GM19193 (cell line): ENCODE results near the gene NAA20.

Source experiments
- POLR2A ChIP-seq: IDR thresholded peaks from 4 replicates; pipeline ENCODE4 v1.6.1; 2011; ENCODE audit not compliant: insufficient read depth, insufficient read length; ENCODE audit errors: extremely low read depth

NAA20 gene, protein sequence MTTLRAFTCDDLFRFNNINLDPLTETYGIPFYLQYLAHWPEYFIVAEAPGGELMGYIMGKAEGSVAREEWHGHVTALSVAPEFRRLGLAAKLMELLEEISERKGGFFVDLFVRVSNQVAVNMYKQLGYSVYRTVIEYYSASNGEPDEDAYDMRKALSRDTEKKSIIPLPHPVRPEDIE

DNA sequence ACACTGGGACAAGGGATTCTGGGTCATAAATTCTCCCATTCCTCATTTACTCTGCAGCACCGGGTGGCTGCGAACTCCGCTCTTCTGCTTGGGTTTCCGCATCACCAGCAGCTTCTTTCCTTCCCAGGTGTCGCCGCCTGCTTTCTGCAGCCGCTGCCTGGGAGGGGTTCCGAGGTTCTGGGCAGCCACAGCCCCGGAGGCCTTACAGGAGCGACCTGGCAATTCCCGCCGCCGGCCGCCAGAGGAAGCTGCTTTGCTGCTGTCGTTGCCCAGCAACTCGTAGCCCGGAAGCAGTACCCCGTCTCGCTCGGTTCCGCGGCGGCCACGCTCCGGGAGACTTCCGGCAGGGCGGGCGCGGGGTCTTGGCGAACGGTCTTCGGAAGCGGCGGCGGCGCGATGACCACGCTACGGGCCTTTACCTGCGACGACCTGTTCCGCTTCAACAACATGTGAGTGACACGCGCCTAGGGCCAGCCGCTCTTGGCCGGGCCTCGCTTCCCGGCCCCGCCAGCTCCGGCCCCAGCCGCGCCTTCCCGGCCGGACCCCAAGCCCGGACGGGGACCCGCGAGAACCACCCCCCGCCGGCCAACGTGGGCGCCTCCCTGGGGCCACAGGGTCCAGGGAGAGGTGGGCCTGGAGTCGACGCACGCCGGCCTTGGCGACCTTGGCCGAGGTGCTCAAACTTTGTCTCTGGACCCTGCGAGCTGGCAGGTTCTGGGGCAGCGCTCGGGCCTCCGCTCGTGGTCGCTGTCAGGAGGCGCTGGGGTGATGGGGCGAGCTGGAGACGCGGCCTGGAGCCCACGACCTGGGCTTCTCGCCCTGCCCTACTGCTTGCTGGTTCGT is at the start of gene NAA20:
TSS of gene NAA20 (plus strand) at position 362 of the 843 bp plus-strand sequence. CDS start at position 397, 35 bp downstream.
- TF ChIP-seq POLR2A, result peak; percentile 63

DNA sequence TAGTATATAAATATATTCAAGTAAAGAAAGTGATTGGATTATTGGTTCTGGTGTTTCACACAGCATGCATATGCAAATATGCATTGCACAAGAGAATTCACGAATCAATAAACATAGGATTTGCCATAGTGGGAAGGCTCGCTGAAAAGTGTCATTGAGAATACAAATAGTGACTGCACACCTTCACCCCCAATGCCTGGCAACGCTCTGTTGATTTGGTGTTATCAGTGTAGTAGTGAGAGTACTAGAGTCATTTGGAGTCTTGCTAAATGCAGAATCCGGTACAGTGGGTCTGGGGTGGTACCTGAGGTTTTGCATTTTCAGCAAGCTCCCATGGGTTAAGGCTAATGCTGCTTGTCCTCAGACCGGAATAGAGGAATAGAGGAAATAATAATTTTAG is 49.7 kb upstream of the NAA20 start:
- no peak for TF ChIP-seq POLR2A

DNA sequence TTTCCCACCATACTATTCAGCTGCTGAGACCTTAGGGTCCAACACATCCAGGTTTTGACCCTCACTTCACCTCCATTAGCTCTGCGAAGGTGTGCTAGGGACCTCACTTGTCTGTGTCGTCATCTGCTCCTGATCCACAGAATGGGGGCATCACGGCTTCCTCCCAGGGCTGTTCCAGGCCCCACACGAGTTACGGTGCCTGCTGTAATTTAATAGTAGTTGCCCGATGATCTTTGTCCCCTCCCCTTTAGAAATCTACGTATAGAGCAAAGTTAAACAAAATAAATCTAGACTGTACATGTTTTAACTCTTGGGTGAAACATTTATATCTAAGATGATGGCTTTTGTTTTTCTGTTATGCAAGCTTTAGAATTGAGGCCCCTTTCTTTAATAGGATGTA is 49.1 kb upstream of the NAA20 start:
- no peak for TF ChIP-seq POLR2A

DNA sequence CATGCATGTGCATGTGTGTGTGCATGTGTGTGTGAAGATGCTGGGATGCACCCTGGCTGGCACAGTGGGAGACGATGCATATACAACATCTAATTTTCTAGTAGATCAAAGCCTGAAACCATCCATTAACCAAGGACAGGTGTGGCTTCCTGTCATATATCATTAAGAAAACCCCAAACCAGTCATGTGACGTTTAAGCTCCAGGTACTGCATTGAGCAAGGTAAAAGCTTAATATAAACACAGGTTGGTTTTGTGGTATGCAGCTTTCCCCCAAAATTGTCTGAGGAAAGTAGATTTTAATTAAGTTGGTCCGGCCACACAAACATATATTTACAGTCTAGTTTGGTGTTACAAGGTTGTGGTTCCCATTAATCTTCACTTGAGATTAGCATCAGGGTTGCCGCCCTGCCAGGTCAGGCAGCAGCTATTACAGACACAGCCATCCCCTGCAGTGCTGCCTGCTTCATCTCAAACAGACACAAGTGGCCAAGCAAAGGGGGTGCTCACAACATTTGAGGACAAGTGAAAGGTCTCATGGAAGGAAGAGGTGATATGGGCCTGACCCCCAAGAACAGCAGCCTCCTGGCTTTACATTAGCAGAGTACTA is 48.6 kb upstream of the NAA20 start:
- TF ChIP-seq POLR2A, result no peak

DNA sequence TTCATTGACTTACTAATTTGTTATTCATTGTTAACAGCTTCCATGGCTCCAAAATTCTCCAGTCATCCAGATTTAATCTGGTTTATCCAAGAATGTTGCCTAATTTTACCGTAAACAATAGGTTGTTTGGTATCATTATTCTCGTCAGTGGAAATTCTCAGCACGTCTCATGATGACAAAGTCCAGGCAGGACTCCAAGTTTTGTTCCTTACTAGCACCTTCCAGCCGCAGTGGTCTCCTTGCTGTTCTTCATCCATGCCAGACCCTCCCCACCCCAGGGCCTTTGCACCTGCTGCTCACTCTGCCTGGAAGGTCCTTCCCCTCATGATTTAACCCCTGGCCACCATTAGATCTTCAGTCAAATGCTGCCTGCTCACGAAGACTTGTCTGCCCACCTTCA is 48.1 kb upstream of the NAA20 start:
- TF ChIP-seq POLR2A, result no peak

DNA sequence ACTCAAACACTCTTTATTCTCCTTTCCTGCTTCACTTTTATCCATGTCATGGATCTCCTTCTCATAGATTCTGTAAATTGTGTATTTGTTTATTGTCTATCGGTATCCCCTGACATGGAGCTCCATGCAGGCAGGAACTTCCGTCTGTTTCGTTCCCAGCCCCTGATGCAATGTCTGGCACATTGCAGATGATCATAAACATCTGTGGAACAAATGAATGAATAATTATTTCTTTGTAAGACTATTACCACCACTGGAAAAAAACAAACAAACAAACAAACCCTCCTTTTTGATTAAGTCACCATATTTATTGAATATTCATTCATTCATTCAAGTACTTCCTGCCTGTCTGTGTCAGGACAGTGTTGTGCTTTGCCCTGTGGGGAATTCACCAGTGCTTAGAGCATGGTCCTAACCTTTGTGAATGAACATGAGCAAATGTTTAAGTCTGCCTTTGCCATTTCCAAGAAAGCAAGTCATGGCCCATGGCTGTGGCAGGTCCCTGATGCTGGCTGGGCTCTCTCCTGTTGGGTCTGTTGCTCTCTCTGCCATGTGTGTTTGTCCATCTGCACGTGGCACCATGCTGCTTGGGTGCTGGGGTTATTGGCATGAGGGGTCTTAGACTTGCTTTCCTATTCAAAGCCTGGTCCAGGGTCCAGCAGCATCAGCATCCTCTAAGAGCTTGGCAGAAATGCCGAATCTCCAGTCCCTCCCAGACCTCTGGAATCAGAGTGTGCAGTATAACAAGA is 47.5 kb upstream of the NAA20 start:
- TF ChIP-seq POLR2A, result no peak

DNA sequence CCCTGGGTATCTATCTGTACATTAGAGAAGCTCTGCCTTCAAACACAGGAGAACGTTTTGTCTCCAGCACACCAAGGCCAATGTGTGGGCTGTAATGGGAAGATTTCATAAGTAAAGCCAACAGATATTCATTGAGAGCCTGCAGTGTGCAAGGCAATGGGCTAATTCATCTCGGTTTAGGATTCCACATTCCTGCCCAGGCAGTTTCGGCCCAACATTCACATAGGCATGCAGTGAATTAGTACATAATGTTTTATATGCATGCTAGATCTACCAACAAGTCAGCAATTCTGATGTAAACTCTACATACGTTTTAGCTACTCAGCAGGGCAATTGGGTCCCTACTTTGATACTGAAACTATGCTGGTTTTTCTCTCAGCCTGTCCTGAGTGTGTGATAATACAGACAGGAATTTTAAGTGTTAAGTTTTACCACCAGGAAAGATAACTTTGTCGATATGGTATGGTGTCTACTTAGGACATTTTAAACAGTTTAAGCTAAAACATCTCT is 46.9 kb upstream of the NAA20 start:
- no peak for TF ChIP-seq POLR2A

DNA sequence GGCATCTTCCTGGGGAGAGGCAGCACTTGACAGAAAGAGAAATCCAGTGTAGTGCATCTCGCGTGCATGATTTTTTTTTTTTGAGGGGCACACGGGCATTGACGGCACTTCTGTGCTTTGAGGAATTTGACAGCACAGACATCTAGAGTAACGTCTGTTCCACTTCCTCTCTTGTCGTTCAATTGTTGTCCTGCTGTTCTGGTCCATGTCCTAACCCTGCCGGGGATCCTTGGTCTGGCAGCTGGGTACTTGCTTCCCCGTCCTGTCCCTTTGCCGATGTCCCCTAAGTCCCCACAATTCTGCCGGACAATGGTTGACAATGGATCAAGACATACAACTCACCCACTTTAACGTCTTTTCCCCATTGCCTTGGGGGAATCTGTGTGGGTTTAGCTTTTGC is 46.0 kb upstream of the NAA20 start:
- no peak for TF ChIP-seq POLR2A

DNA sequence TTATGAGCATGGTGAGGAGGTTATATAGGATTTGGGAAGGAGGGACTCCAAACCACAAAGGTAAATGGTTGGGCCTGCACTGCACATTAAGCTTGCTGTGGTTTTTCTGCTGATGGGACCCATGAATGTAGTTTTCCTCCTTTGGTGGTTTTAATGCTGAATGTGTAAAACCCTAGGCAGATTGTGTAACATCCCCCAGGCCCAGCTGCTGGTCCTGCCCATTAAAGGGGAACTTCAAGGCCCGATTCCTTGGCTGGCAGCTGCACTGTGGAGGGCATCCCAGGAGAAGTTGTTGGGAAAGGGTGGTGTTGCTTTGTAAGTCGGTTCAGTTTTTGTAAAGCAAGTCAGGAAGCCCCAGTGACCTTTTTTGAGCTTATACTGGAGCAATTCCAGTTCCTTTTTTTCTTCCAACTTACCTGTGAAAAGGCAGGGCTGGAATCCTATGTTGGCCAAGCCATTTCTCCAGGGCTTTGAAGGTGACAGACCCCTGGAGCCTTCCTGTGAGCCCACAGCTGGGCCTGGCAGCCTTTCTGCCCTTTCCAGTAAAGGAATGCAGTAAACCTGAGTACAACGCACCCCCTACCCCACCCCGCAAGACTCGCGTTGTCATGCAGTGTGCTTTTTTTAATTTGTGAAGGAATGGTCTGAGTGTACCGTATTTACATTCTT is 43.1 kb upstream of the NAA20 start:
- TF ChIP-seq POLR2A, result no peak

DNA sequence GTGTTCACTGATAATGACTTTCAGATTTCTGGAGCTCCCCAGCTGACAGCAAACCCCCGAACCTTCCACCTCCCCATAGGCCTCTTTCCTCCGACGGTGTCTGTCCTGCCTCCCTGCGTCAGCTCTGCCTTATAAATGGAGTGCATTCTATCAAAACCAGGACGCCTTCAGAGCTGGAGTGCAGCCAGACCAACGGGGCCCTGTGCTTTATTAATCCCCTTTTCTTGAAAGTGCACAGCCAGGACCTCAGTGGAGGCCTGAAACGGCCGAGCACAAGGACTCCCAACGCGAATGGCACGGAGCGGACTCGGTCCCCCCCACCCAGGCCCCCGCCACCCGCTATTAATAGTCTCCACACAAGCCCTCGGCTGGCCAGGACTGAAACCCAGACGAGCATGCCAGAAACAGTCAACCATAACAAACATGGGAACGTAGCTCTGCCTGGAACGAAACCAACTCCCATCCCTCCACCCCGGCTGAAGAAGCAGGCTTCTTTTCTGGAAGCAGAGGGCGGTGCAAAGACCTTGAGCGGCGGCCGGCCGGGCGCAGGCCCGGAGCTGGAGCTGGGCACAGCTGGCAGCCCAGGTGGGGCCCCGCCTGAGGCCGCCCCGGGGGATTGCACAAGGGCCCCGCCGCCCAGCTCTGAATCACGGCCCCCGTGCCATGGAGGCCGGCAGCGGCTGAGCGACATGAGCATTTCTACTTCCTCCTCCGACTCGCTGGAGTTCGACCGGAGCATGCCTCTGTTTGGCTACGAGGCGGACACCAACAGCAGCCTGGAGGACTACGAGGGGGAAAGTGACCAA is 42.3 kb upstream of the NAA20 start:
- TF ChIP-seq POLR2A, result no peak

DNA sequence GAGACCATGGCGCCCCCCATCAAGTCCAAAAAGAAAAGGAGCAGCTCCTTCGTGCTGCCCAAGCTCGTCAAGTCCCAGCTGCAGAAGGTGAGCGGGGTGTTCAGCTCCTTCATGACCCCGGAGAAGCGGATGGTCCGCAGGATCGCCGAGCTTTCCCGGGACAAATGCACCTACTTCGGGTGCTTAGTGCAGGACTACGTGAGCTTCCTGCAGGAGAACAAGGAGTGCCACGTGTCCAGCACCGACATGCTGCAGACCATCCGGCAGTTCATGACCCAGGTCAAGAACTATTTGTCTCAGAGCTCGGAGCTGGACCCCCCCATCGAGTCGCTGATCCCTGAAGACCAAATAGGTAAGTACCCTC is 41.7 kb upstream of the NAA20 start:
- TF ChIP-seq POLR2A, result no peak

DNA sequence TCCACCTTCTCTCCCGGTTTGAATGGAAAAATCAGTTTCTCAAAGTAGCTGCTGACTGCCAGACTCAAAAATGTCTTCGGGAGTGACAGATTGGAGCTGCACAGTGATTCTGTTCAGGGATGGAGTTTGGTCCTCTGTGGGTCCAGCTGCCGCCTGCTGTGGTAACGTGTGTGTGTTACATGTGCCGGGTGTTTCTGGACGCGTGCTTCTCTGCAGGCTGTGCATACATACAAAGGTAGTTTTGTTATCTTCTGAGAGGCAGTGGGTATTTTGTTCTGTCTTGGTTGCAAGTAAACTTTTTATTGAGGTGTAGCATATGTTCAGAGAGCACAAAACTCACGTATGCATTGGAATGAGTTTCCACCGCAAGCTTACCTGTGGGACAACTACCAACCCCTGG is 41.3 kb upstream of the NAA20 start:
- no peak for TF ChIP-seq POLR2A

DNA sequence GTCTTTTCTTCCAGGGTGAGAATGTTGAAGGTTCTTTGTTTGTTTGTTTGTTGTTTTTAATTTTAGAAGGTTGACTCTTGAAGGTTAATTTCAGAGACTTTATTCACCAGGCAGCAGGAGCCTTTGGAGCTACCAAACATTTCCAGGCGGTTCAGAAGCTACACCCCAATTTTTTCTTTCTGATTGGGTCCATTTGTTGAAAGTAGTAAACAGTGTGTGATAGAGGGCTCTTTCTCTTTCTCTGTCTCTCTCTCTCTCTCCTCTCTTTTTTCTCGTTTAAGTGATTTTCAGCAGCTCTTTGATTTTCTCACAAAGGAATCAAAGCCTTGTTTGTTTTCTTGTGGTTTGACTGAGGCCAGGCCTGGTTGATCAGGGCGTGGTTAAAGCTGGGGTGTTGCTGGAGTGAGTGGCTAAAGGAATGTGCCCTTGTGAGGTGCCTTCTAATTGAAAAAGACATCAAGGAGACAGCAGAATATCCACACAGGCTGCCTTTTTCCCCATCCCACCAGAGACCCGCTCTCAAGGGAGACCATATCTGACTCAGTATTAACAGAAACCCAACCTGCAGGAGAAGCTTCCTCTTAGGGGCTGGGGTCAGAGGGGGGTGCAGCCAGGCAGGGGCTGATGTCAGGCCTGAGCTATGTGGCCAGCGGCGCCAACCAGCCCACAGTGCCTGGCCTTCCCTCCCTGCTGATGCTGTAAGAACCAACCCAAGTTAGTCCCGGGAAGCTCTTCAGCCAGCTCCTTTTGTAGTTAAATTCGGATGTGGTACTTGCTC is 40.4 kb upstream of the NAA20 start:
- TF ChIP-seq POLR2A, result no peak
